ENCODE results near the gene KCNH1.
"Not testable (repeated sequence)": the region's sequence is repeated elsewhere in the genome, so short reads cannot be mapped to it uniquely, and the experiment has no call there.

Gene KCNH1

GRCh38 chr1:210663730-210664573 lies 470.0 kb downstream of the KCNH1 start:
- H3K4me3 ChIP-seq (ENCODE audit: low read depth, low read length): no peak overlapping the region
- H3K9ac ChIP-seq (ENCODE audit: low read depth, low read length): no peak overlapping the region
- no peak overlapping the region for H3K27ac ChIP-seq (ENCODE audit: low read depth, low read length)
- H3K36me3 ChIP-seq (ENCODE audit: control insufficient read depth, insufficient read depth, low read length): no peaks in the 10 kb centered on the region
- H3K9me3 ChIP-seq (ENCODE audit: control insufficient read depth, insufficient read depth, low read length): no peaks in the 10 kb centered on the region
- H3K4me1 ChIP-seq (ENCODE audit: control insufficient read depth, insufficient read depth, low read length): no peaks in the 10 kb centered on the region
- no peaks in the 10 kb centered on the region for H3K27me3 ChIP-seq (ENCODE audit: control insufficient read depth, insufficient read depth, low read length)

- Histone ChIP-seq H3K9ac (ENCODE audit: low read depth, low read length) (no peak overlapping the region), H3K4me1 (ENCODE audit: control insufficient read depth, insufficient read depth, low read length) (no peaks in the 10 kb centered on the region), H3K27me3 (ENCODE audit: control insufficient read depth, insufficient read depth, low read length) (no peaks in the 10 kb centered on the region), H3K9me3 (ENCODE audit: control insufficient read depth, insufficient read depth, low read length) (no peaks in the 10 kb centered on the region), H3K27ac (ENCODE audit: low read depth, low read length) (no peak overlapping the region), H3K36me3 (ENCODE audit: control insufficient read depth, insufficient read depth, low read length) (no peaks in the 10 kb centered on the region), H3K4me3 (ENCODE audit: low read depth, low read length) (no peak overlapping the region)
These were observed 471.5 kb downstream of the KCNH1 start for GRCh38 chr1:210662291-210663050.

GRCh38 chr1:210661520-210661919 lies 472.4 kb downstream of the KCNH1 start:
- not testable (repeated sequence) for H3K27me3 ChIP-seq (ENCODE audit: control insufficient read depth, insufficient read depth, low read length); H3K9me3 ChIP-seq (ENCODE audit: control insufficient read depth, insufficient read depth, low read length); H3K4me3 ChIP-seq (ENCODE audit: low read depth, low read length)

DNA sequence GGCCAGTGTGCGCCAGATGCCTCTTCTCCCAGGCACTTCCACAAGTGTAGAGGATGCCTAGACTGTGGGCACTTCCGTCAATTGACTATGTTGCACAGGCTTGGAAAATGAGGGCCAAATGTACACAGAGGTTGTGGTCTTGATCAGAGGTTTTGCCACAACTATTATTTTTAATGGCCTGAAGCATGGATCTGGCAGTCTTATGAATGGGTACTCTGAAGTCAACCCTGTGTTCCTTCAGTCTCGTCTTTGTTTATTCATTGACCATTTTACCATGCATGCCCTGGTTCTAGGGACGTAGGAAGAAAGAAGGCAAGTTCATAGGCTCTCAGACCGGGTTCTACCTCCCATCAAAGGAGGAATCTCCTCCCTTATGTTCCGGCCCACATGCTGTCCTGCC lies 476.1 kb downstream of the KCNH1 start:
- Histone ChIP-seq H3K4me3 (ENCODE audit: low read depth, low read length) (no peak overlapping the region), H3K27me3 (ENCODE audit: control insufficient read depth, insufficient read depth, low read length) (no peaks in the 10 kb centered on the region), H3K9me3 (ENCODE audit: control insufficient read depth, insufficient read depth, low read length) (no peaks in the 10 kb centered on the region), H3K27ac (ENCODE audit: low read depth, low read length) (no peak overlapping the region), H3K9ac (ENCODE audit: low read depth, low read length) (no peak overlapping the region), H3K36me3 (ENCODE audit: control insufficient read depth, insufficient read depth, low read length) (no peaks in the 10 kb centered on the region), H3K4me1 (ENCODE audit: control insufficient read depth, insufficient read depth, low read length) (no peaks in the 10 kb centered on the region)

More at GRCh38 chr1:210661520-210661919, 472.4 kb downstream of the KCNH1 start:
- H3K9ac ChIP-seq (ENCODE audit: low read depth, low read length); H3K4me1 ChIP-seq (ENCODE audit: control insufficient read depth, insufficient read depth, low read length); H3K36me3 ChIP-seq (ENCODE audit: control insufficient read depth, insufficient read depth, low read length); H3K27ac ChIP-seq (ENCODE audit: low read depth, low read length): not testable (repeated sequence)

GRCh38 chr1:210655511-210655910 lies 478.4 kb downstream of the KCNH1 start:
- H3K9ac ChIP-seq (ENCODE audit: low read depth, low read length): no peak overlapping the region
- no peak overlapping the region for H3K4me3 ChIP-seq (ENCODE audit: low read depth, low read length)
- no peak overlapping the region for H3K27ac ChIP-seq (ENCODE audit: low read depth, low read length)
- no peaks in the 10 kb centered on the region for H3K4me1 ChIP-seq (ENCODE audit: control insufficient read depth, insufficient read depth, low read length)
- no peaks in the 10 kb centered on the region for H3K9me3 ChIP-seq (ENCODE audit: control insufficient read depth, insufficient read depth, low read length)
- H3K36me3 ChIP-seq (ENCODE audit: control insufficient read depth, insufficient read depth, low read length): no peaks in the 10 kb centered on the region
- no peaks in the 10 kb centered on the region for H3K27me3 ChIP-seq (ENCODE audit: control insufficient read depth, insufficient read depth, low read length)

DNA sequence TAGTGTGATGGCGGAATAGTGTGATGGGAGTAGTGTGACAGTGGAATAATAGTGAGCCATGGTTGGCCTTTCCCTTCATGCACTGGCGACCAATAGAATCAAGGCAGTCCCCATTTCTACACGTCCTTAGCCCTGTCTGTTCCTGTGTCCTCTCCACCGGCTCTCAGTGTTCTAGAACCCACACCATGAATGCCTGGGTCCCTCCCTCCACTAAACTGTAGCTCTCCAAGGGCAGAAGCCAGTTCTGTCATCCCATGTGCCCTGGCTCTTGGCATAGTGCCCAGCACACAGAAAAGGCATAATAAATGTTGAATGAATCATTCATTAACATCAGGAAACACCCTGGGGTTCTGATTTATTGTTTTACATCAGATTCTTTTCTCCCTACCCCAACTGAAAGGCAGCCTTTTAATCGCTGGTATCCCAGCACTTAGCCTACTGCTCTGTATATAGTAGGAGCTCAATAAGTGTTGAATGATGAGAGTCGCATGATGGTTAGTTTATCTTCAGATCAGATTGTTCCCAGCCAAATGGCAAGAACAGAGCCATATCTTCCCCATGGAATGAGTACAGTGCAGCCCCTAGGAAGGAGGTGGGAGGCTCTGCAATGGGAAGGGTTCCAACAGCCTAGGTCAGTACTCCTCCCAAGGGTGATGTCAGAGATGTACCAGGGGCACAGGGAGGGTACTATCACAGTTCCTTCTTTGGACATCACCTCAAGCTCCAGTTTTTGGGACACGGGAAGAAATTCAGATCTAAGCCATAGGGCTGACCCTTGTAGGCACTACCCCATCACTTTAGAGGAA lies 479.6 kb downstream of the KCNH1 start:
- no peaks in the 10 kb centered on the region for H3K36me3 ChIP-seq (ENCODE audit: control insufficient read depth, insufficient read depth, low read length)
- no peaks in the 10 kb centered on the region for H3K4me1 ChIP-seq (ENCODE audit: control insufficient read depth, insufficient read depth, low read length)
- no peaks in the 10 kb centered on the region for H3K27me3 ChIP-seq (ENCODE audit: control insufficient read depth, insufficient read depth, low read length)
- no peak overlapping the region for H3K9ac ChIP-seq (ENCODE audit: low read depth, low read length)
- no peak overlapping the region for H3K4me3 ChIP-seq (ENCODE audit: low read depth, low read length)
- H3K27ac ChIP-seq (ENCODE audit: low read depth, low read length): no peak overlapping the region
- no peaks in the 10 kb centered on the region for H3K9me3 ChIP-seq (ENCODE audit: control insufficient read depth, insufficient read depth, low read length)

- Histone ChIP-seq H3K27me3 (ENCODE audit: control insufficient read depth, insufficient read depth, low read length) (no peaks in the 10 kb centered on the region), H3K36me3 (ENCODE audit: control insufficient read depth, insufficient read depth, low read length) (no peaks in the 10 kb centered on the region), H3K4me1 (ENCODE audit: control insufficient read depth, insufficient read depth, low read length) (no peaks in the 10 kb centered on the region), H3K9me3 (ENCODE audit: control insufficient read depth, insufficient read depth, low read length) (no peaks in the 10 kb centered on the region), H3K9ac (ENCODE audit: low read depth, low read length) (no peak overlapping the region), H3K4me3 (ENCODE audit: low read depth, low read length) (no peak overlapping the region), H3K27ac (ENCODE audit: low read depth, low read length) (no peak overlapping the region)
These were observed 480.2 kb downstream of the KCNH1 start for GRCh38 chr1:210653771-210654170.

- no peak overlapping the region for H3K9ac ChIP-seq (ENCODE audit: low read depth, low read length)
- H3K4me3 ChIP-seq (ENCODE audit: low read depth, low read length): no peak overlapping the region
- H3K9me3 ChIP-seq (ENCODE audit: control insufficient read depth, insufficient read depth, low read length): no peaks in the 10 kb centered on the region
- H3K4me1 ChIP-seq (ENCODE audit: control insufficient read depth, insufficient read depth, low read length): no peaks in the 10 kb centered on the region
- H3K27ac ChIP-seq (ENCODE audit: low read depth, low read length): no peak overlapping the region
- H3K36me3 ChIP-seq (ENCODE audit: control insufficient read depth, insufficient read depth, low read length): no peaks in the 10 kb centered on the region
- no peaks in the 10 kb centered on the region for H3K27me3 ChIP-seq (ENCODE audit: control insufficient read depth, insufficient read depth, low read length)
These were observed 481.5 kb downstream of the KCNH1 start for GRCh38 chr1:210652329-210652954.

- Histone ChIP-seq H3K27me3 (ENCODE audit: control insufficient read depth, insufficient read depth, low read length) (no peaks in the 10 kb centered on the region), H3K36me3 (ENCODE audit: control insufficient read depth, insufficient read depth, low read length) (no peaks in the 10 kb centered on the region), H3K4me3 (ENCODE audit: low read depth, low read length) (no peak overlapping the region), H3K9ac (ENCODE audit: low read depth, low read length) (no peak overlapping the region), H3K27ac (ENCODE audit: low read depth, low read length) (no peak overlapping the region), H3K4me1 (ENCODE audit: control insufficient read depth, insufficient read depth, low read length) (no peaks in the 10 kb centered on the region), H3K9me3 (ENCODE audit: control insufficient read depth, insufficient read depth, low read length) (no peaks in the 10 kb centered on the region)
These were observed 483.5 kb downstream of the KCNH1 start for GRCh38 chr1:210650403-210650802.

- no peak overlapping the region for H3K9ac ChIP-seq (ENCODE audit: low read depth, low read length)
- no peaks in the 10 kb centered on the region for H3K36me3 ChIP-seq (ENCODE audit: control insufficient read depth, insufficient read depth, low read length)
- no peak overlapping the region for H3K4me3 ChIP-seq (ENCODE audit: low read depth, low read length)
- no peaks in the 10 kb centered on the region for H3K9me3 ChIP-seq (ENCODE audit: control insufficient read depth, insufficient read depth, low read length)
- no peaks in the 10 kb centered on the region for H3K4me1 ChIP-seq (ENCODE audit: control insufficient read depth, insufficient read depth, low read length)
- no peaks in the 10 kb centered on the region for H3K27me3 ChIP-seq (ENCODE audit: control insufficient read depth, insufficient read depth, low read length)
- no peak overlapping the region for H3K27ac ChIP-seq (ENCODE audit: low read depth, low read length)
These were observed 485.2 kb downstream of the KCNH1 start for GRCh38 chr1:210648588-210649269.
